OCI-LY3 (cell line): ENCODE measurements around the gene C22orf39.

Experiments
- H2AFZ ChIP-seq: fragments of 200-600, 300-600 bp; shearing (Covaris generic); 2 replicates; pipeline ENCODE4 v1.6.0; 2014; ENCODE audit warnings: antibody characterized with exemption, low read depth, low read length
- H3K27ac ChIP-seq: fragments of 200-600, 300-600 bp; sonication (generic); 2 replicates; pipeline ENCODE4 v1.5.1; 2014; ENCODE audit warnings: mild to moderate bottlenecking, low read length, moderate library complexity, mixed read lengths
- H3K27me3 ChIP-seq: fragments of 200-600, 300-600 bp; sonication (generic); 2 replicates; pipeline ENCODE4 v1.6.1; 2014; ENCODE audit warnings: low read depth, low read length, mixed read lengths
- H3K36me3 ChIP-seq: fragments of 200-600, 300-600 bp; sonication (generic); replicated peaks from 2 replicates; pipeline ENCODE3; 2014; ENCODE audit warnings: low read depth, low read length, mixed read lengths
- H3K4me1 ChIP-seq: fragments of 300-600, 200-600 bp; sonication (generic); 2 replicates; pipeline ENCODE4 v1.6.1; 2014; ENCODE audit warnings: low read length, mixed read lengths
- H3K4me2 ChIP-seq: fragments of 200-600, 300-600 bp; sonication (generic); 2 replicates; pipeline ENCODE4 v1.6.1; 2014; ENCODE audit warnings: low read length, mixed read lengths
- H3K4me3 ChIP-seq: fragments of 300-600, 200-600 bp; sonication (generic); 2 replicates; pipeline ENCODE4 v1.5.1; 2014; ENCODE audit warnings: antibody characterized with exemption, mild to moderate bottlenecking, low read length, moderate library complexity
- H3K79me2 ChIP-seq: fragments of 300-600, 200-600 bp; shearing (Covaris generic); 2 replicates; pipeline ENCODE4 v1.6.1; 2014; ENCODE audit warnings: mild to moderate bottlenecking, low read length, mixed read lengths
- H3K9ac ChIP-seq: fragments of 300-600, 200-600 bp; shearing (Covaris generic); 2 replicates; pipeline ENCODE4 v1.6.0; 2014; ENCODE audit warnings: mild to moderate bottlenecking, low read length, moderate library complexity
- H3K9me3 ChIP-seq: fragments of 200-600, 300-600 bp; shearing (Covaris generic); 2 replicates; pipeline ENCODE4 v1.6.1; 2014; ENCODE audit warnings: low read length, mixed read lengths; ENCODE audit not compliant: insufficient read depth
- H4K20me1 ChIP-seq: fragments of 200-600, 300-600 bp; sonication (generic); 2 replicates; pipeline ENCODE4 v1.6.1; 2016; ENCODE audit warnings: low read length, mixed read lengths; ENCODE audit not compliant: insufficient read depth
- EZH2phosphoT487 ChIP-seq: fragments of 200-600 bp; shearing (Covaris generic); IDR thresholded peaks from 2 replicates; pipeline ENCODE4 v1.6.1; 2018; ENCODE audit warnings: antibody characterized with exemption, mixed run types, low read depth
- TF ChIP-seq, protein P1 (sequence below): fragments of 200-600, 300-600 bp; sonication (generic); IDR thresholded peaks from 2 replicates; pipeline ENCODE4 v1.5.1; 2014; ENCODE audit warnings: antibody characterized with exemption, low read length, low read depth

The C22orf39 gene

DNA sequence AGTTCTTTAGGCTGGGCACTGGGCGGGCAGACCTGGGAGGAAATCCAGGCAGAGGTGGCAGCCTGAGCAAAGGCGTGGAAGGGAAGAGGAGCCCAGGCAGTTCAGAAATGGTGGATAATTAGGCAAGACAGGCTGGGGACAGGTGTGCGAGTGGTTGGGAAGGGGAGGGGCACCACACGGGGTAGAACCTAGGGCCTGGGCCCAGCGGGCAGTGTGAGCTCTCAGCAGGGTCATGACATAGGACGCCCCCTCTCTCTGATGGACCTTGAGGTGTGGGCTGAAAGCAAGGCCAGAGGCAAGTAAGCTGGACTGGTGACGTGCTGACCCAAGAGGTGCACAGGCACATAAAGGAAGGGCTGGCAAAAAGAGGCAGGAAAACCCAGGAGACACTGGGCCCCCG is 24.7 kb upstream of the C22orf39 start:
- no peaks in the 10 kb centered on the region for H3K9me3 ChIP-seq
- H3K27me3 ChIP-seq: no peaks in the 10 kb centered on the region
- H3K79me2 ChIP-seq: peaks cover 26% of the 10 kb centered on the region
- H3K27ac ChIP-seq: no peak overlapping the region
- peaks cover 12% of the 10 kb centered on the region for H4K20me1 ChIP-seq
- H3K4me3 ChIP-seq: no peak overlapping the region
- no peak overlapping the region for H3K4me2 ChIP-seq
- peaks cover 58% of the 10 kb centered on the region for H3K36me3 ChIP-seq
- no peak overlapping the region for H3K9ac ChIP-seq
- H3K4me1 ChIP-seq: peaks cover 2% of the 10 kb centered on the region
- H2AFZ ChIP-seq: no peak overlapping the region
- TF ChIP-seq EZH2phosphoT487: no peak
- TF ChIP-seq, protein P1, sequence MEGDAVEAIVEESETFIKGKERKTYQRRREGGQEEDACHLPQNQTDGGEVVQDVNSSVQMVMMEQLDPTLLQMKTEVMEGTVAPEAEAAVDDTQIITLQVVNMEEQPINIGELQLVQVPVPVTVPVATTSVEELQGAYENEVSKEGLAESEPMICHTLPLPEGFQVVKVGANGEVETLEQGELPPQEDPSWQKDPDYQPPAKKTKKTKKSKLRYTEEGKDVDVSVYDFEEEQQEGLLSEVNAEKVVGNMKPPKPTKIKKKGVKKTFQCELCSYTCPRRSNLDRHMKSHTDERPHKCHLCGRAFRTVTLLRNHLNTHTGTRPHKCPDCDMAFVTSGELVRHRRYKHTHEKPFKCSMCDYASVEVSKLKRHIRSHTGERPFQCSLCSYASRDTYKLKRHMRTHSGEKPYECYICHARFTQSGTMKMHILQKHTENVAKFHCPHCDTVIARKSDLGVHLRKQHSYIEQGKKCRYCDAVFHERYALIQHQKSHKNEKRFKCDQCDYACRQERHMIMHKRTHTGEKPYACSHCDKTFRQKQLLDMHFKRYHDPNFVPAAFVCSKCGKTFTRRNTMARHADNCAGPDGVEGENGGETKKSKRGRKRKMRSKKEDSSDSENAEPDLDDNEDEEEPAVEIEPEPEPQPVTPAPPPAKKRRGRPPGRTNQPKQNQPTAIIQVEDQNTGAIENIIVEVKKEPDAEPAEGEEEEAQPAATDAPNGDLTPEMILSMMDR: no peak

DNA sequence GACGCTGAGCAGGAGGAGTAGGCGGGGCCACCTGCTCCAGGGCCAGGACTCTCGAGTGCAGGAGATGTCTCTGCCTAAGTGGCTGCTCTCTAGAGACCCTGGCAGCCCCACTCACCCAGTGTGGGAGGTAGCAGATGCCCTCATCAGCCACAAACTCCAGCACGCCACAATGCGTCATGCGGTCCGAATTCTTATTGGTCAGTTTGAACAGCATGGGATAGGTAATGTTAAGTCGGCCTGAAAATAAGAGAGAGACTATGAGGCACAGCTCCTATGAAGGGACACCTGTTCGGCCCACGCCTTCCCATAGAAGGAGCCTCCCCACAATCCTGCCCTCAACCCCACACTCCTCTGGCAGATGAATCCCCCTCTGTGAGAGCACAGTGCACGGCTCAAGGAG is 24.1 kb upstream of the C22orf39 start:
- TF ChIP-seq, protein P1: no peak
- TF ChIP-seq EZH2phosphoT487: no peak
- no peak overlapping the region for H3K4me2 ChIP-seq
- H4K20me1 ChIP-seq: peaks cover 10% of the 10 kb centered on the region; the same call in 1 of the 2 replicates
- no peaks in the 10 kb centered on the region for H3K9me3 ChIP-seq
- no peaks in the 10 kb centered on the region for H3K27me3 ChIP-seq
- no peak overlapping the region for H2AFZ ChIP-seq
- H3K9ac ChIP-seq: no peak overlapping the region
- H3K4me3 ChIP-seq: no peak overlapping the region
- peaks cover 22% of the 10 kb centered on the region for H3K79me2 ChIP-seq
- H3K4me1 ChIP-seq: no peaks in the 10 kb centered on the region
- no peak overlapping the region for H3K27ac ChIP-seq
- peaks cover 64% of the 10 kb centered on the region for H3K36me3 ChIP-seq

DNA sequence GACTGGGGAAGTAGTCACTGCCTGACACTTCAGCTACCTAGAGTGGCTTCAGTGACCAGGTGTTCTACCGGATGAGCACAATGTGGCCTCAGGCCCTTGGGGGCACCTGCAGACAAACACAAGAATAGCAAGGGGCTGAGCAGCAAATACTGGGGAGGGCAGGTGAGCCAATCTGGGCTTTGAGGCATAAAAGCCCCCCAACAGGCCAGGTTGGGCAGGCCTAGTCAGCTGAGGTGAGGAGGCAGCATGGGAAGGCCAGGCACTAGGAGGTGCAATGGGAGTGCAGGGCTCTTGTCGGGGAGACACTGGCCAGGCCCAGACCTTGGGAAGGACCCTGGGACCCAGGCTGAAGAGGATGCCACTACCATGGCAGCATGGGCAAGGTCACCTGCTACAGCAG is 22.5 kb upstream of the C22orf39 start:
- Histone ChIP-seq H3K4me2 (no peak overlapping the region), H3K4me3 (no peak overlapping the region), H3K79me2 (peaks cover 7% of the 10 kb centered on the region; the same call in 1 of the 2 replicates), H3K9ac (no peak overlapping the region), H3K27me3 (no peaks in the 10 kb centered on the region), H3K27ac (no peak overlapping the region), H3K4me1 (no peaks in the 10 kb centered on the region), H2AFZ (no peak overlapping the region), H3K36me3 (peaks cover 73% of the 10 kb centered on the region), H3K9me3 (no peaks in the 10 kb centered on the region), H4K20me1 (peaks cover 3% of the 10 kb centered on the region; the same call in 1 of the 2 replicates)
- TF ChIP-seq, protein P1: no peak
- TF ChIP-seq EZH2phosphoT487: no peak

DNA sequence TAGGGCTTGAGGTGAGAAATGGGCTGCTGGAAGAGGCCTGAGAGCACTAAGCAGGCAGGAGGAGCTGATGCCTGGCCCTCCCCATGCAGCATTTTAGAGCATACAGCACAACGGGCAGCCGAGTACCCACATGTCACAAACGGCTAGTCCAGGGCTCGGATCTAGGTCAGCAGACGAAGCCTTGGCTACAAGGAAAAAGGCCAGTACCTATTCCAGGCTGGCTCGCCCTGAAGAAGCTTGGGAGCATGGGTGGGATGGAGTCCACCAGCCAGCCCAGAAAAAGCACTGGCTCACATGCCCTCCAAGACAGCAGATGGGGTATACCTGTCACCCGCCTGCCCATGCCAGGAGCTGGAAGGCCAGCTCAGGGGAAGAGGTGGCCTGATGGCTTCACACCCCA is 21.9 kb upstream of the C22orf39 start:
- Histone ChIP-seq H3K36me3 (peaks cover 73% of the 10 kb centered on the region), H4K20me1 (peaks cover 3% of the 10 kb centered on the region; the same call in 1 of the 2 replicates), H3K4me2 (no peak overlapping the region), H3K27ac (no peak overlapping the region), H3K4me1 (no peaks in the 10 kb centered on the region), H3K79me2 (0 out of 2 replicates have a peak, but pooled peaks cover 4% of the 10 kb centered on the region), H3K9ac (no peak overlapping the region), H3K4me3 (no peak overlapping the region), H3K9me3 (no peaks in the 10 kb centered on the region), H2AFZ (no peak overlapping the region), H3K27me3 (no peaks in the 10 kb centered on the region)
- no peak for TF ChIP-seq EZH2phosphoT487
- TF ChIP-seq, protein P1: no peak
